Cerebellar cortex (tissue), 1 donor: ENCODE data around the gene GLRA1.
"Not testable (repeated sequence)": the region's sequence is repeated elsewhere in the genome, so short reads cannot be mapped to it uniquely, and the experiment has no call there.

Experiments
- DNase-seq: peaks from one replicate; pipeline ENCODE4 v3.0.0-alpha.2; 2015; ENCODE audit warnings: low spot score

GLRA1 gene

GRCh38 chr5:151812757-151813309 is 111.8 kb downstream of the GLRA1 start:
- peak; percentile 21 for DNase-seq

- DNase-seq, result peak; percentile 24
These were observed 112.9 kb downstream of the GLRA1 start for GRCh38 chr5:151811593-151812321.

DNA sequence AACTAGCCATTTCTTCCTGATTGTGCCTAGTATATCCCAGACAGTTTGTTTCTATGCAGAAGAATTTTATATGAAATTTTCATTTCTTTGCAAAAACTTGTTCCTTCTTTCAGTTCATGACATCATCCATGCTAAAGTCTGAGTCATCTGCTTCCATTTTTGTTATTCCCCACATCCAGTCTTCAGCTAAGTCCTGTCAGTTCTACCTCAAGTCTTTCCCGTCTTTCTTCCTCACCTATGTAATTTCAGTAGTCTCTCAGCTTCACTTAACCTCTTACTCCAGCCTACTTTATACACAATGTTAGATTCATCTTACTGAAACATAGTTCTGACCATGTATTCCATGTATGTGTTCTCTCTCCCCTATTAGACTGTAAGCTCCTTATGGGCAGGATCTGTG is 113.8 kb downstream of the GLRA1 start:
- no peak for DNase-seq

GRCh38 chr5:151810449-151810848 is 114.2 kb downstream of the GLRA1 start:
- DNase-seq, result no peak

DNA sequence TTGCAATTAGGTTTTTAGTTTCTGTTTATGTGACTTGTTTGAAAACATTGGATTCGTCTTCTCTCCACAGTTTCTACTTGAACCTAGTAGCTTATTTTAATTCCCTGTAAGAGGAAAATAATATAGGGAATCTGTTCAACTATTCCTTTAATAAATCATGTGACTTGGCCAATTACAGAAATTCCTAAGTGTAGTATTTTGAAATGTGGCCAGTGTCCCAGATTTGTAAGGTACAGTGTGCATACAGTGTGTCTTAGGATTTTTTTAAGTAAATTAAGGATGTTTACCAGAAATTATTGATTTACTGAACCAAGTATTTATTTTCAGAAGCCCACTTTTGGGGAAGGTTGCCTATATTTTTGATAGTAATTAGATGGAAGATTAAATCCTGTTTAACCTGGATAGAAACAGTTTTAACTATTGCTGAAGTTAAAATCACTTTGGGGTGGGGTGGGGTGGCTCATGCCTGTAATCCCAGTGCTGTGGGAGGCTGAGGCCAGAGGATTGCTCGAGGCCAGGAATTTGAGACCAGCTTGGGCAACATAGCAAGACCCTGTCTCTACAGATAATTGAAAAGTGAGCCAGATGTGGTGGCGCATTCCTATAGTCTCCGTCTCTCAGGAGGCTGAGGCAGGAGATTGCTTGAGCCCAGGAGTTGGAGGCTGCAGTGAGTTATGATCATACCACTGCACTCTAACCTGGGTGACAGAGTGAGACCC is 116.0 kb downstream of the GLRA1 start:
- DNase-seq, result no peak

- no peak for DNase-seq
These were observed 119.0 kb downstream of the GLRA1 start for GRCh38 chr5:151805414-151806223.

- DNase-seq, result no peak
These were observed 124.1 kb downstream of the GLRA1 start for GRCh38 chr5:151800532-151800931.

DNA sequence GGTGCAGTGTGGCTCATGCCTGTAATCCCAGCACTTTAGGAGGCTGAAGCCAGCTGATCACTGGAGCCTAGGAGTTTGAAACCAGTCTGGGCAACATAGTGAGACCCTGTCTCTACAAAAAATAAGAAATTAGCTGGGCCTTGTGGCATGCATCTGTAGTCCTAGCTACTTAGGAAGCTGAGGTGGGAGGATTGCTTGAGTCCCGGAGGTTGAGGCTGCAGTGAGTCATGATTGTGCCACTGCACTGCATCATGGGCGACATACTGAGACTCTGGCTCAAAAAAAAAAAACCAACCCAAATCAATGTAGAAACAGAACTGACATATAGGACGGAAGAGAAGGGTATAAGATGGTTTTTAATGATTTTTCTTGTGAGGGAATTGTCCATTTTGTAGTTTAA is 125.2 kb downstream of the GLRA1 start:
- DNase-seq, result no peak

GRCh38 chr5:151798674-151799073 is 126.0 kb downstream of the GLRA1 start:
- no peak for DNase-seq

GRCh38 chr5:151795426-151795825 is 129.2 kb downstream of the GLRA1 start:
- no peak for DNase-seq

DNA sequence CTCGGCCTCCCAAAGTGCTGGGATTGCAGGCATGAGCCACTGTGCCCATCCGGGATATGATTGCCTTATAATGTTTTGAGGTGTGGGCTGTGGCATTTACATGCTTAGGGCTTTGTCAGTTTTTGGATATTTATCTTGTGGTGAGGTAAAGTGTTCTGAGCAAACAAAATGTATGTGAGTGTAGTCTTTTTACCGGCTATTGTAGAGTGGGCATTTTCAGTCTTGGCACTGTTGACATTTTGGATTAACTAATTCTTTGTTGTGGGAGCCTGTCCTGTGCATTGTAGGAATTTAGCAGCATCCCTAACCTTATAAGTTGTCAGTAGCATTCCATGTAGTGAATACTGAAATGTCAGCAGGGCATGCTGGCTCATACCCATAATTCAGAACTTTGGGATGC is 131.3 kb downstream of the GLRA1 start:
- no peak for DNase-seq

DNA sequence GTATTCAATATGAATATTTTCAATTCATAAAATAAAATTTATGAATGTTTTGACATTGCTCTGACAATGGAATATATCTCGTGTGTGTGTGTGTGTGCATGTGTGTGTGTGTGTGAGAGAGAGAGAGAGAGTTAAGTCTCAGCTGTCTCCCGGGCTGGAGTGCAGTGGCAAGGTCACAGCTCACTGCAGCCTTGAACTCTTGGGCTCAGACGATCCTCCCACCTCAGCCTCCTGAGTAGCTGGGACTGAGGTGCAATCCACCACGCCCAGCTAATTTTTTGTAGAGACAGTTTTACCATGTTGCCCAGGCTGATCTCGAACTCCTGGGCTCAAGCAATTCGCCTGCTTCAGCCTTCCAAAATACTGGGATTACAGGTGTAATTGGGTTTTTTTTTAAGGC is 136.8 kb downstream of the GLRA1 start:
- no peak for DNase-seq

- DNase-seq, result no peak
These were observed 138.2 kb downstream of the GLRA1 start for GRCh38 chr5:151786468-151786867.

GRCh38 chr5:151784141-151784540 is 140.5 kb downstream of the GLRA1 start:
- DNase-seq, result no peak

DNA sequence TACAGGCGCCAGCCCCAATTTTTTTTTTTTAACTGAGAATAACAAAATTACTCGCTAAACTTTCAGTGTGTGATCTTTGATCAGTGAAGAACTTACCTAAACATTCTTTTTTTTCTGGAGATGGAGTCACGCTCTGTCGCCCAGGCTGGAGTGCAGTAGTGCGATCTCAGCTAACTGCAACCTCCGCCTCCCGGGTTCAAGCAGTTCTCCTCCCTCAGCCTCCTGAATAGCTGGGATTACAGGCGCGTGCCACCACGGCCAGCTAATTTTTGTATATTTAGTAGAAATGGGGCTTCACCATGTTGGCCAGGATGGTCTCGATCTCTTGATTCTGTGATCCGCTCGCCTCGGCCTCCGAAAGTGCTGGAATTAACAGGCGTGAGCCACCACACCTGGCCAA is 141.0 kb downstream of the GLRA1 start:
- not testable (repeated sequence) for DNase-seq

DNA sequence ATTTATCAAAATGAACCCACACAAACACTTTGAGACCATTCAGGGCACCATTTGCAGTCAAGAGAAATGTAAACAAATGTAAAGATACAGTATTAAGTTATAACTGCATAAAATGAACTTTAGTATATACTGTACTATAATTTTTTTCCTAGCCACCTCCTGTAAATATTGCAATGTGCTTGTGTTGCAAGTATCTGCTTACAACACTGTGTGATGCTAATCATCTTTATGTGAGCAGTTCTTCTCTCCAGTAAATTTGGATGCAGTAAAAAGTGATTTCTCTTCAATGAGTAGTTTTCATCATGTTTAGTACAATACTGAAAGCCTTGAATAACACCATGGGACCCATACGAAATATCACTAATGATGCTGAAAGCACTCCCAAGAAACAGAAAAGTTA is 143.4 kb downstream of the GLRA1 start:
- DNase-seq, result no peak

DNA sequence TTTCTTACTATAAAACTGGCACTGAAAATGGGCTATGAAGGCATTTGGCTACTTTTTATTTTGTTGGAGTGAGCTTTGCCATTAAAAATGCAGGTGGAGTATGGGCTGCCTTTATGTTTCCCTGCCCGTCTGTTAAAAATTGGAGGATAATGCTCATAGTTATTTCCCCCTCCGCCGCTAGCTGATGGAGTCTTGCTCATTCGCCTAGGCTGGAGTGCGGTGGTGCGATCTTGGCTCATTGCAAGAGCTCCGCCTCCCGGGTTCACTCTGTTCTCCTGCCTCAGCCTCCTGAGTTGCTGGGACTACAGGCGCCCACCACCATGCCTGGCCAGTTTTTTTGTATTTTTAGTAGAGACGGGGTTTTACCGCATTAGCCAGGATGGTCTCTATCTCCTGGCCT is 144.3 kb downstream of the GLRA1 start:
- no peak for DNase-seq

GRCh38 chr5:151779531-151780125 is 145.0 kb downstream of the GLRA1 start:
- peak; percentile 62 for DNase-seq

GRCh38 chr5:151775025-151775606 is 149.5 kb downstream of the GLRA1 start:
- DNase-seq, result no peak

GRCh38 chr5:151773951-151774350 is 150.7 kb downstream of the GLRA1 start:
- peak; percentile 26 for DNase-seq

DNA sequence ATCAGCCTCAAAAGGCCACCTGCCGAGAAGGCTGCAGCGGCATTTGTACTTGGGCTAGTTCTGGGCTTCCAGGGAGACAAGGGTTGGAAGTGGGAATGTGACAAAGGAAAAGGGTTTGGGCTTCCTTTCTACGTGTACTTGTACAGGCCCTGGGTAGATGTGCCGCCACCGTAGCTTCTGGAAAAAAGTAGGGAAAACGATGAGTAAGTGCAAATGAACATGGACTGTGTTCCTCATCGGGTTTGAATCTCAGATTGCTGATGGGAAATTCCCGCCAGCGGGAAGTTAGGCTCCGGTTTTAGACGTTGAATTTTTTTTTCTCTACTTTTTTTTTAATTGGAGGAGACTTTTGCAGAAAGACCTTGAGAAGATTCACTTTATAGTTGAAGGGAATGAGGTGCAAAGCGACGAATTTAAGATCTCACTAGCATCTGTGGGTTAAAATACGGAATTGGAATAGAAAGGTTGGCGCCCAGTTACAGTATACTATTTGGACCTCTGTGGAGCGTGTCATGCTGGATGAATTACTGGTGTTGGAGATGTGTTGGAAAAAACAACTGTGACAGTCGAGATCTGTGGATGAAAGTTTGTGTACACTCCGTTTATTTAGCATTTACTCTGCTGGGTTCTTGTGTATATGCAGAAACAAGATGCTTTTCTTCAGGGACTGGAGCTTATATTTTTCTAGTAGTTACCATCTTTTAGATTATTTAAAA is 151.6 kb downstream of the GLRA1 start:
- peak; percentile 38 for DNase-seq
